Astrocyte (in vitro differentiated cells and primary cell): ENCODE data around the gene SCYGR6.
"Not testable (repeated sequence)": the region's sequence is repeated elsewhere in the genome, so short reads cannot be mapped to it uniquely, and the experiment has no call there.

Experiments used
- EZH2 ChIP-seq: IDR thresholded peaks from 2 replicates; pipeline ENCODE4 v1.6.1; 2012; ENCODE audit warnings: mild to moderate bottlenecking, low read length, inconsistent platforms; ENCODE audit not compliant: insufficient read depth
- TF ChIP-seq, protein P1 (sequence below): IDR thresholded peaks from 2 replicates; pipeline ENCODE4 v1.5.1; 2011; ENCODE audit warnings: low read depth, mild to moderate bottlenecking, inconsistent platforms, low read length, moderate library complexity; ENCODE audit not compliant: insufficient read depth

DNA sequence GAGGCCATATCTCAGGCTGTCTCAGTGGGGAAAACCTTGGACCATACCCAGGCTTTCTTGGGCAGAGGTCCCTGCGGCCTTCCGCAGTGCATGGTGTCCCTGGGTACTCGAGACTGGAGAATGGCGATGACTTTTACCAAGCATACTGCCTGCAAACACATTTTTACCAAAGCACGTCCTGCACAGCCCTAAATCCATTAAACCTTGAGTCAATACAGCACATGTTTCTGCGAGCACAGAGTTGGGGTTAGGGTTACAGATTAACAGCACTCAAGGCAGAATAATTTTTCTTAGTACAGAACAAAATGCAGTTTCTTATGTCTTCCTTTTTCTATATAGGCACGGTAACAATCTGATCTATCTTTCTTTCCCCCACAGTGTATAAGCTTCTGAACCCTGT is 1.7 kb downstream of the SCYGR6 start:
- TF ChIP-seq, protein P1, sequence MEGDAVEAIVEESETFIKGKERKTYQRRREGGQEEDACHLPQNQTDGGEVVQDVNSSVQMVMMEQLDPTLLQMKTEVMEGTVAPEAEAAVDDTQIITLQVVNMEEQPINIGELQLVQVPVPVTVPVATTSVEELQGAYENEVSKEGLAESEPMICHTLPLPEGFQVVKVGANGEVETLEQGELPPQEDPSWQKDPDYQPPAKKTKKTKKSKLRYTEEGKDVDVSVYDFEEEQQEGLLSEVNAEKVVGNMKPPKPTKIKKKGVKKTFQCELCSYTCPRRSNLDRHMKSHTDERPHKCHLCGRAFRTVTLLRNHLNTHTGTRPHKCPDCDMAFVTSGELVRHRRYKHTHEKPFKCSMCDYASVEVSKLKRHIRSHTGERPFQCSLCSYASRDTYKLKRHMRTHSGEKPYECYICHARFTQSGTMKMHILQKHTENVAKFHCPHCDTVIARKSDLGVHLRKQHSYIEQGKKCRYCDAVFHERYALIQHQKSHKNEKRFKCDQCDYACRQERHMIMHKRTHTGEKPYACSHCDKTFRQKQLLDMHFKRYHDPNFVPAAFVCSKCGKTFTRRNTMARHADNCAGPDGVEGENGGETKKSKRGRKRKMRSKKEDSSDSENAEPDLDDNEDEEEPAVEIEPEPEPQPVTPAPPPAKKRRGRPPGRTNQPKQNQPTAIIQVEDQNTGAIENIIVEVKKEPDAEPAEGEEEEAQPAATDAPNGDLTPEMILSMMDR: not testable (repeated sequence)
- not testable (repeated sequence) for TF ChIP-seq EZH2
